Liver (tissue), 9 donors: ENCODE measurements around the gene RPP25L. TPM values are rescaled to one million over a fixed set of nuclear protein-coding genes. Genes with fewer than 3 reads are reported as not detected.

Source experiments
- DNase-seq: peaks from one replicate; pipeline ENCODE4 v3.0.0-alpha.2; 2017; ENCODE audit warnings: low spot score
- H3K27ac ChIP-seq, 2 donors: one replicate each; pipeline ENCODE4 v1.7.0; 2013; ENCODE audit warnings: inconsistent platforms in 2 of 2, low read length in 2 of 2, control low read depth in 1 of 2, low read depth in 1 of 2, mild to moderate bottlenecking in 1 of 2
- H3K27me3 ChIP-seq, 4 donors: one replicate each; pipeline versions ENCODE4 v1.6.1 to v1.7.0; 2013; ENCODE audit warnings: low read length in 3 of 4, inconsistent platforms in 1 of 4, mild to moderate bottlenecking in 1 of 4, moderate library complexity in 1 of 4; ENCODE audit not compliant: control insufficient read depth in 4 of 4, insufficient read depth in 4 of 4
- H3K36me3 ChIP-seq, 4 donors: one replicate each; pipeline versions ENCODE4 v1.6.1 to v1.7.0; 2013; ENCODE audit warnings: low read length in 3 of 4, mild to moderate bottlenecking in 3 of 4, low read depth in 1 of 4, moderate library complexity in 1 of 4; ENCODE audit not compliant: control insufficient read depth in 4 of 4, insufficient read depth in 3 of 4
- H3K4me1 ChIP-seq, 4 donors: one replicate each; pipeline versions ENCODE4 v1.6.1 to v1.7.0; 2013; ENCODE audit warnings: low read length in 3 of 4, mild to moderate bottlenecking in 3 of 4, moderate library complexity in 1 of 4; ENCODE audit not compliant: control insufficient read depth in 4 of 4, insufficient read depth in 4 of 4
- H3K4me3 ChIP-seq, 3 donors: one replicate each; pipeline versions ENCODE4 v1.6.1 to v1.7.0; 2013; ENCODE audit warnings: low read length in 3 of 3, control low read depth in 1 of 3, low read depth in 1 of 3, mild to moderate bottlenecking in 1 of 3
- H3K9ac ChIP-seq, 2 donors: one replicate each; pipeline ENCODE4 v1.7.0; 2013; ENCODE audit warnings: low read length in 2 of 2, mild to moderate bottlenecking in 2 of 2, moderate library complexity in 2 of 2, control low read depth in 1 of 2, low read depth in 1 of 2
- H3K9me3 ChIP-seq, 4 donors: one replicate each; pipeline versions ENCODE4 v1.6.1 to v1.7.0; 2013; ENCODE audit warnings: low read length in 3 of 4; ENCODE audit not compliant: control insufficient read depth in 4 of 4
- EGR1 ChIP-seq, 2 donors: IDR thresholded peaks; 2 replicates each; pipeline ENCODE4 v1.6.1; 2016 to 2018; ENCODE audit warnings: antibody characterized with exemption in 2 of 2, low read depth in 2 of 2
- FOXA1 ChIP-seq: IDR thresholded peaks from 2 replicates; pipeline ENCODE4 v1.6.1; 2016; ENCODE audit warnings: antibody characterized with exemption
- FOXA2 ChIP-seq: IDR thresholded peaks from 2 replicates; pipeline ENCODE4 v1.6.1; 2016; ENCODE audit warnings: antibody characterized with exemption
- GABPA ChIP-seq, 2 donors: IDR thresholded peaks in 1 of 2; conservative IDR thresholded peaks in 1 of 2; 2 replicates each; pipeline ENCODE4 v1.6.1; 2016; ENCODE audit warnings: antibody characterized with exemption in 2 of 2, mild to moderate bottlenecking in 1 of 2, moderate library complexity in 1 of 2
- HNF4A ChIP-seq, 2 donors: conservative IDR thresholded peaks; 2 replicates each; pipeline ENCODE4 v1.6.1; 2016; ENCODE audit warnings: antibody characterized with exemption in 2 of 2, mild to moderate bottlenecking in 2 of 2
- HNF4G ChIP-seq: IDR thresholded peaks from 2 replicates; pipeline ENCODE4 v1.6.1; 2016; ENCODE audit warnings: antibody characterized with exemption
- JUND ChIP-seq, 2 donors: IDR thresholded peaks; 2 replicates each; pipeline ENCODE4 v1.6.1; 2016; ENCODE audit warnings: antibody characterized with exemption in 2 of 2
- NR2F2 ChIP-seq: IDR thresholded peaks from 2 replicates; pipeline ENCODE4 v1.6.1; 2016; ENCODE audit warnings: antibody characterized with exemption
- RAD21 ChIP-seq, 2 donors: IDR thresholded peaks; 2 replicates each; pipeline ENCODE4 v1.6.1; 2016; ENCODE audit warnings: antibody characterized with exemption in 2 of 2, mild to moderate bottlenecking in 2 of 2
- RXRA ChIP-seq, 2 donors: IDR thresholded peaks; 2 replicates each; pipeline ENCODE4 v1.6.1; 2017 to 2018; ENCODE audit warnings: antibody characterized with exemption in 2 of 2, mild to moderate bottlenecking in 1 of 2
- SP1 ChIP-seq: IDR thresholded peaks from 2 replicates; pipeline ENCODE4 v1.6.1; 2018; ENCODE audit warnings: antibody characterized with exemption, mild to moderate bottlenecking
- TAF1 ChIP-seq: conservative IDR thresholded peaks from 2 replicates; pipeline ENCODE4 v1.6.1; 2016; ENCODE audit warnings: antibody characterized with exemption, mild to moderate bottlenecking
- YY1 ChIP-seq: IDR thresholded peaks from 2 replicates; pipeline ENCODE4 v1.6.1; 2016; ENCODE audit warnings: antibody characterized with exemption, mild to moderate bottlenecking
- WGBS: extraction: QIAGEN DNeasy Blood & Tissue Kit; methylation state at CpG from one replicate; pipeline ENCODE4 v1.1.7; 2013; 5-methylcytosine and 5-hydroxymethylcytosine counted together
- polyA plus RNA-seq, 2 donors: library from polyadenylated mRNA; stranded (reverse) in 1 of 2; unstranded in 1 of 2; fragments of 200-250 nt in 1 of 2; fragments of >200 nt in 1 of 2; fragmentation: Nextera tagmentation in 1 of 2; extraction: Ambion mirVana in 1 of 2; gene quantifications; one replicate each; pipeline versions ENCODE4 v1.2.1 to v1.2.3, GENCODE V29; 2013 to 2015
- total RNA-seq, 2 donors: library from RNA; depleted of rRNA; stranded (reverse); fragments of >200 nt; gene quantifications; one replicate each; pipeline ENCODE4 v1.2.3, GENCODE V29; 2014
- TF ChIP-seq, protein P1 (sequence below): IDR thresholded peaks from 2 replicates; pipeline ENCODE4 v1.6.1; 2016; ENCODE audit warnings: antibody characterized with exemption
- TF ChIP-seq, protein P2 (sequence below): fragments of 150-350 bp; IDR thresholded peaks from 2 replicates; pipeline ENCODE4 v1.5.1; 2017; ENCODE audit warnings: improper control_type of control experiment, low read depth, low read length; ENCODE audit not compliant: missing input control
- TF ChIP-seq, protein P3 (sequence below): IDR thresholded peaks from 2 replicates; pipeline ENCODE4 v1.6.1; 2016; ENCODE audit warnings: antibody characterized with exemption
- TF ChIP-seq, protein P4 (sequence below): IDR thresholded peaks from 2 replicates; pipeline ENCODE4 v1.6.1; 2016; ENCODE audit warnings: antibody characterized with exemption, mild to moderate bottlenecking
- TF ChIP-seq, protein P5 (sequence below): IDR thresholded peaks from 2 replicates; pipeline ENCODE4 v1.6.1; 2016; ENCODE audit warnings: antibody characterized with exemption
- donor health status: healthy.
- donor health status: healthy.
- donor health status: healthy.
- donor health status: healthy.
- donor health status: healthy.

The RPP25L gene
- total and polyA plus RNA-seq, 4 donors, result 18.6 to 33.4 (median 24.2) TPM

DNA sequence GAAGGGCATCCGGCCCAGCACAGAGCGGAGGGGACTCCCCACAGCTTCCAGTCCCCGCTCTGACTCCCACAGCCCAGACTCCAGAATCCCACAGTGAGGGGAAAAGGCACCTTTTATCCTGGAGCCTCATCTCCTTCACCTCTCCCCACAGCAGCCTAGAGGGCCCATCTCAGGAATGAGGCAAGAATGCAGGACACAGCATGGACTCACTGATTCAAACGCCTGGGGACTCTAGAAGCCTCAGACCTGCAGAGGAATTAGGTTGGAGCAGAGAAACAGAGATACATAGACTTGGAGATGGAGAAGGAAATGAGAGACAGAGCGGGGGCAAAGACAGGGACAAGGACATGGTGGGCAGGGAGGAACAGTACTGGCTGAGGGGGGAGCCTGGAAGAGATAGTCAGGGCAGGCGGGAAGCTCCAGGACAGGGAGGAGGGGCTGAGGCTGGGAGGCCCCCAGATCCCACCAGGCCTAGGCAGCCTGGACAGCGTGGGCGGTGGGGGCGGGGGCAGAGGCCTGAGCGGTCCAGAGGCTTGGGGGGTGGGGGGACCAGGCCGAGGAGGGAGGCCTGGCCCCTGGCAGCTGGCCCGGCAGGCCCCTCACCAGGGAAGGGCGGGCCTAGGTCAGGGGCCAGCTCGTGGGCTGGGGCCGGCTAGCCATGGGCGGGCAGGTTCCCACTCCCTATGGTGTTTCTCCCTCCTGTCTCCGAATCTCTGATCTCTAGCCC, 38.1 kb downstream of the RPP25L start (continued):
- TF ChIP-seq FOXA1 (no peak), HNF4G (no peak)
- TF ChIP-seq, protein P1, sequence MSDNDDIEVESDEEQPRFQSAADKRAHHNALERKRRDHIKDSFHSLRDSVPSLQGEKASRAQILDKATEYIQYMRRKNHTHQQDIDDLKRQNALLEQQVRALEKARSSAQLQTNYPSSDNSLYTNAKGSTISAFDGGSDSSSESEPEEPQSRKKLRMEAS, result no peak

DNA sequence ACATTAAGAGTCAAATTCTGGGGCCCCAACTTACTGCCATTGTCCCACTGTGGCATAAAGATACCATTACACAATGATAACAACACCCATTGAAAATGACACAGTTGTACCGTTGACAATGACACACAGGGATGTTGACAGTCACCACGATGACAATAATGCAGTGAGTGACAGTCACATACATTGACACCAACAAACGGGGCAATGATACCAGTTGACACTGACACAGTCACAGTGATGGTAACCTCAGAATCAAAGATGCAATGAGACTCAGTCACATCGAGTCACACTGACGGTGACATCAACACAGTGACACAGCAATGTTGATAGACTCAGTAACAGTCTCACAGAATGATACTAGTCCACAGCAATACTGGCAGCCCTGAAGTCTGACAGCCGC, 39.3 kb downstream of the RPP25L start:
- 83% methylated on average over 6 of the region's 6 CpGs for WGBS
- Histone ChIP-seq H3K27ac (no peak overlapping the region), H3K9ac (no peak overlapping the region), H3K4me3 (no peak overlapping the region), H3K27me3 (no peaks in the 10 kb centered on the region), H3K9me3 (no peaks in the 10 kb centered on the region), H3K4me1 (peaks cover 3 to 21% (median 13%) of the 10 kb centered on the region in 4 donors), H3K36me3 (no peaks in the 10 kb centered on the region)
- no peak for DNase-seq
- TF ChIP-seq TAF1 (no peak), RAD21 (IDR thresholded peaks at IDR 0.05) (no peak), SP1 (no peak), GABPA (IDR thresholded peaks at IDR 0.05 in 1 of 2, conservative IDR thresholded peaks at IDR 0.05 in 1 of 2) (no peak), YY1 (no peak), NR2F2 (no peak), EGR1 (IDR thresholded peaks at IDR 0.05; ENCODE audit: low read depth in 2 of 2) (no peak), FOXA1 (no peak), RXRA (IDR thresholded peaks at IDR 0.05) (no peak), HNF4A (conservative IDR thresholded peaks at IDR 0.05) (no peak), HNF4G (no peak), FOXA2 (no peak), JUND (IDR thresholded peaks at IDR 0.05) (no peak)
- TF ChIP-seq, protein P2, sequence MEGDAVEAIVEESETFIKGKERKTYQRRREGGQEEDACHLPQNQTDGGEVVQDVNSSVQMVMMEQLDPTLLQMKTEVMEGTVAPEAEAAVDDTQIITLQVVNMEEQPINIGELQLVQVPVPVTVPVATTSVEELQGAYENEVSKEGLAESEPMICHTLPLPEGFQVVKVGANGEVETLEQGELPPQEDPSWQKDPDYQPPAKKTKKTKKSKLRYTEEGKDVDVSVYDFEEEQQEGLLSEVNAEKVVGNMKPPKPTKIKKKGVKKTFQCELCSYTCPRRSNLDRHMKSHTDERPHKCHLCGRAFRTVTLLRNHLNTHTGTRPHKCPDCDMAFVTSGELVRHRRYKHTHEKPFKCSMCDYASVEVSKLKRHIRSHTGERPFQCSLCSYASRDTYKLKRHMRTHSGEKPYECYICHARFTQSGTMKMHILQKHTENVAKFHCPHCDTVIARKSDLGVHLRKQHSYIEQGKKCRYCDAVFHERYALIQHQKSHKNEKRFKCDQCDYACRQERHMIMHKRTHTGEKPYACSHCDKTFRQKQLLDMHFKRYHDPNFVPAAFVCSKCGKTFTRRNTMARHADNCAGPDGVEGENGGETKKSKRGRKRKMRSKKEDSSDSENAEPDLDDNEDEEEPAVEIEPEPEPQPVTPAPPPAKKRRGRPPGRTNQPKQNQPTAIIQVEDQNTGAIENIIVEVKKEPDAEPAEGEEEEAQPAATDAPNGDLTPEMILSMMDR, result no peak
- TF ChIP-seq, protein P3, sequence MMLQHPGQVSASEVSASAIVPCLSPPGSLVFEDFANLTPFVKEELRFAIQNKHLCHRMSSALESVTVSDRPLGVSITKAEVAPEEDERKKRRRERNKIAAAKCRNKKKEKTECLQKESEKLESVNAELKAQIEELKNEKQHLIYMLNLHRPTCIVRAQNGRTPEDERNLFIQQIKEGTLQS, result no peak
- TF ChIP-seq, protein P1, result no peak
- TF ChIP-seq, protein P4, sequence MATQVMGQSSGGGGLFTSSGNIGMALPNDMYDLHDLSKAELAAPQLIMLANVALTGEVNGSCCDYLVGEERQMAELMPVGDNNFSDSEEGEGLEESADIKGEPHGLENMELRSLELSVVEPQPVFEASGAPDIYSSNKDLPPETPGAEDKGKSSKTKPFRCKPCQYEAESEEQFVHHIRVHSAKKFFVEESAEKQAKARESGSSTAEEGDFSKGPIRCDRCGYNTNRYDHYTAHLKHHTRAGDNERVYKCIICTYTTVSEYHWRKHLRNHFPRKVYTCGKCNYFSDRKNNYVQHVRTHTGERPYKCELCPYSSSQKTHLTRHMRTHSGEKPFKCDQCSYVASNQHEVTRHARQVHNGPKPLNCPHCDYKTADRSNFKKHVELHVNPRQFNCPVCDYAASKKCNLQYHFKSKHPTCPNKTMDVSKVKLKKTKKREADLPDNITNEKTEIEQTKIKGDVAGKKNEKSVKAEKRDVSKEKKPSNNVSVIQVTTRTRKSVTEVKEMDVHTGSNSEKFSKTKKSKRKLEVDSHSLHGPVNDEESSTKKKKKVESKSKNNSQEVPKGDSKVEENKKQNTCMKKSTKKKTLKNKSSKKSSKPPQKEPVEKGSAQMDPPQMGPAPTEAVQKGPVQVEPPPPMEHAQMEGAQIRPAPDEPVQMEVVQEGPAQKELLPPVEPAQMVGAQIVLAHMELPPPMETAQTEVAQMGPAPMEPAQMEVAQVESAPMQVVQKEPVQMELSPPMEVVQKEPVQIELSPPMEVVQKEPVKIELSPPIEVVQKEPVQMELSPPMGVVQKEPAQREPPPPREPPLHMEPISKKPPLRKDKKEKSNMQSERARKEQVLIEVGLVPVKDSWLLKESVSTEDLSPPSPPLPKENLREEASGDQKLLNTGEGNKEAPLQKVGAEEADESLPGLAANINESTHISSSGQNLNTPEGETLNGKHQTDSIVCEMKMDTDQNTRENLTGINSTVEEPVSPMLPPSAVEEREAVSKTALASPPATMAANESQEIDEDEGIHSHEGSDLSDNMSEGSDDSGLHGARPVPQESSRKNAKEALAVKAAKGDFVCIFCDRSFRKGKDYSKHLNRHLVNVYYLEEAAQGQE, result no peak
- TF ChIP-seq, protein P5, sequence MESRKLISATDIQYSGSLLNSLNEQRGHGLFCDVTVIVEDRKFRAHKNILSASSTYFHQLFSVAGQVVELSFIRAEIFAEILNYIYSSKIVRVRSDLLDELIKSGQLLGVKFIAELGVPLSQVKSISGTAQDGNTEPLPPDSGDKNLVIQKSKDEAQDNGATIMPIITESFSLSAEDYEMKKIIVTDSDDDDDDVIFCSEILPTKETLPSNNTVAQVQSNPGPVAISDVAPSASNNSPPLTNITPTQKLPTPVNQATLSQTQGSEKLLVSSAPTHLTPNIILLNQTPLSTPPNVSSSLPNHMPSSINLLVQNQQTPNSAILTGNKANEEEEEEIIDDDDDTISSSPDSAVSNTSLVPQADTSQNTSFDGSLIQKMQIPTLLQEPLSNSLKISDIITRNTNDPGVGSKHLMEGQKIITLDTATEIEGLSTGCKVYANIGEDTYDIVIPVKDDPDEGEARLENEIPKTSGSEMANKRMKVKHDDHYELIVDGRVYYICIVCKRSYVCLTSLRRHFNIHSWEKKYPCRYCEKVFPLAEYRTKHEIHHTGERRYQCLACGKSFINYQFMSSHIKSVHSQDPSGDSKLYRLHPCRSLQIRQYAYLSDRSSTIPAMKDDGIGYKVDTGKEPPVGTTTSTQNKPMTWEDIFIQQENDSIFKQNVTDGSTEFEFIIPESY, result no peak
